K562 (cell line): ENCODE results near the gene TEKT2. TPM values are rescaled to one million over a fixed set of nuclear protein-coding genes. Genes with fewer than 3 reads are reported as not detected.

Source experiments
- DNMT1 ChIP-seq: fragments of 450-650 bp; IDR thresholded peaks from 2 replicates; pipeline ENCODE4 v1.6.1; 2016; ENCODE audit warnings: antibody characterized with exemption, mild to moderate bottlenecking
- JUN ChIP-seq, 2 experiments: sonication (generic) in 1 of 2; formaldehyde crosslinking in 1 of 2; IDR thresholded peaks; 2 replicates each; pipeline versions ENCODE4 v1.6.1 to v1.8.0; 2012 to 2022; ENCODE audit warnings: borderline replicate concordance in 2 of 2, mild to moderate bottlenecking in 2 of 2, improper control_type of control experiment in 1 of 2, low read depth in 1 of 2, low read length in 1 of 2, missing genetic modification reagents in 1 of 2
- TEAD1 ChIP-seq, 2 experiments: fragments of 450-650 bp in 1 of 2; sonication (generic) in 1 of 2; formaldehyde crosslinking; IDR thresholded peaks; 2 replicates each; pipeline versions ENCODE4 v1.4.0 to v1.8.0; 2020 to 2022; ENCODE audit warnings: mild to moderate bottlenecking in 2 of 2, missing genetic modification reagents in 1 of 2
- ZNF143 ChIP-seq: sonication (generic); formaldehyde crosslinking; IDR thresholded peaks from 2 replicates; pipeline ENCODE4 v1.9.0; 2022; ENCODE audit warnings: mild to moderate bottlenecking, missing genetic modification reagents
- ZSCAN29 ChIP-seq: fragments of 450-650 bp; IDR thresholded peaks from 2 replicates; pipeline ENCODE4 v1.6.1; 2017
- polyA plus RNA-seq, 8 experiments: library from polyadenylated mRNA; depleted of rRNA in 4 of 8; stranded (reverse) in 5 of 8; unstranded in 3 of 8; fragments of >200 nt; fragmentation: Nextera tagmentation in 2 of 8; fragmentation: Illumina TruSeq in 1 of 8; extraction: Ambion mirVana in 2 of 8; extraction: Trizol in 1 of 8; gene quantifications; 2 replicates each; pipeline versions ENCODE4 v1.2.1 to v1.2.3, GENCODE V29; 2011 to 2014; ENCODE audit warnings: inconsistent platforms in 1 of 8, missing spikeins in 1 of 8
- total RNA-seq, 7 experiments: library from RNA; depleted of rRNA in 6 of 7; stranded (reverse); fragments of >200 nt in 6 of 7; fragmentation: Illumina TruSeq in 2 of 7; extraction: Trizol in 2 of 7; gene quantifications; 2 replicates each; pipeline versions ENCODE4 v1.2.1 to v1.2.3, GENCODE V29; 2011 to 2021; ENCODE audit warnings: low replicate concordance in 1 of 7
- TF ChIP-seq, protein P1 (sequence below): sonication (generic); formaldehyde crosslinking; IDR thresholded peaks from 2 replicates; pipeline ENCODE4 v1.8.1; 2023; ENCODE audit warnings: mild to moderate bottlenecking, missing genetic modification reagents
- TF ChIP-seq, protein P2 (sequence below), 2 experiments: fragments of 450-650 bp in 1 of 2; sonication (generic) in 1 of 2; formaldehyde crosslinking in 1 of 2; IDR thresholded peaks; 2 replicates each; pipeline versions ENCODE4 v1.7.1 to v1.9.0; 2016 to 2022; ENCODE audit warnings: inconsistent platforms in 1 of 2, mild to moderate bottlenecking in 1 of 2, missing genetic modification reagents in 1 of 2
- TF ChIP-seq, protein P3 (sequence below), 2 experiments: IDR thresholded peaks; 2 replicates each; pipeline ENCODE4 v1.6.1; 2011; ENCODE audit warnings: borderline replicate concordance in 1 of 2, control low read depth in 1 of 2, low read depth in 1 of 2, low read length in 1 of 2, mild to moderate bottlenecking in 1 of 2, mixed read lengths in 1 of 2, moderate library complexity in 1 of 2; ENCODE audit not compliant: insufficient read depth in 1 of 2, insufficient read length in 1 of 2, poor library complexity in 1 of 2, severe bottlenecking in 1 of 2; ENCODE audit errors: extremely low read depth in 1 of 2

Gene TEKT2
- total and polyA plus RNA-seq, 9 of the 15 experiments (the other 6 are each of a cell fraction or from before 2014, with no cell fraction given) = 0.06 to 0.94 (median 0.30) TPM; not detected in 1

DNA sequence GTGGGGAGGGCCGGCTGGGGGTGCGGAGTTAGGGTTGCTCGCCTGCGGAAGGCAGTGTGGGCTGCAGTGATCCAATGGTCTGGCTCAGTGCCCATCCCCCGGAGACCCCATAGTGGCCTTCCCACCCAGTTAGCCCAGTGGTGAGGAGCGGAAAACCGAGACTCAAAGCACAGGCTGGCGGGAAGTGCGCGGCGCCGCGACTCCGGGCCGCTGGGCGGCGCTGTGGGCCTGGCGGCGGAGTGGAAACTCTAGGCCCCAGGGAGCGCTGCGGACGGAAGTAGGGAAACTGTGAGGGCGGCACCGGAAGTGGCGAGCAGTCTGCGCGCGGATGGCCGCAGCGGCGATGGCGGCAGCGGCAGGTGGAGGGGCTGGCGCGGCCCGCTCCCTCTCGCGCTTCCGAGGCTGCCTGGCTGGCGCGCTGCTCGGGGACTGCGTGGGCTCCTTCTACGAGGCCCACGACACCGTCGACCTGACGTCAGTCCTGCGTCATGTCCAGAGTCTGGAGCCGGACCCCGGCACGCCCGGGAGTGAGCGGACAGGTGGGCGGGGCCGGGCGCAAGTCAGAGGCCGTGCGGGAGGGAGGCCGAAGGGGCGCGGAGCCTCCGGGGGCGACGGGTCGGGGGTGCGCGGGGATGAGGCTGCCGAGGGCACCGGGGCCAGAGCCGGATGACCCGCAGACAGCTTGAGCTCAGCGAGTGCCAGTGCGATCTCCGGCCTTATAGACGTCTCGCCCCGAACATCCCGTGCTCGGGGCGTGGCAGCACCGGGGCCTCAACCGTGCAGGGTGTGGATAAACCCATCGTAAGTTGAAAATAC, 4.9 kb downstream of the TEKT2 start, which contains the start of gene ADPRS (continued):
- TF ChIP-seq, protein P1, sequence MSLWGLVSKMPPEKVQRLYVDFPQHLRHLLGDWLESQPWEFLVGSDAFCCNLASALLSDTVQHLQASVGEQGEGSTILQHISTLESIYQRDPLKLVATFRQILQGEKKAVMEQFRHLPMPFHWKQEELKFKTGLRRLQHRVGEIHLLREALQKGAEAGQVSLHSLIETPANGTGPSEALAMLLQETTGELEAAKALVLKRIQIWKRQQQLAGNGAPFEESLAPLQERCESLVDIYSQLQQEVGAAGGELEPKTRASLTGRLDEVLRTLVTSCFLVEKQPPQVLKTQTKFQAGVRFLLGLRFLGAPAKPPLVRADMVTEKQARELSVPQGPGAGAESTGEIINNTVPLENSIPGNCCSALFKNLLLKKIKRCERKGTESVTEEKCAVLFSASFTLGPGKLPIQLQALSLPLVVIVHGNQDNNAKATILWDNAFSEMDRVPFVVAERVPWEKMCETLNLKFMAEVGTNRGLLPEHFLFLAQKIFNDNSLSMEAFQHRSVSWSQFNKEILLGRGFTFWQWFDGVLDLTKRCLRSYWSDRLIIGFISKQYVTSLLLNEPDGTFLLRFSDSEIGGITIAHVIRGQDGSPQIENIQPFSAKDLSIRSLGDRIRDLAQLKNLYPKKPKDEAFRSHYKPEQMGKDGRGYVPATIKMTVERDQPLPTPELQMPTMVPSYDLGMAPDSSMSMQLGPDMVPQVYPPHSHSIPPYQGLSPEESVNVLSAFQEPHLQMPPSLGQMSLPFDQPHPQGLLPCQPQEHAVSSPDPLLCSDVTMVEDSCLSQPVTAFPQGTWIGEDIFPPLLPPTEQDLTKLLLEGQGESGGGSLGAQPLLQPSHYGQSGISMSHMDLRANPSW (CRISPR knock-in tag) = peak; percentile 96
- TF ChIP-seq, protein P2, sequence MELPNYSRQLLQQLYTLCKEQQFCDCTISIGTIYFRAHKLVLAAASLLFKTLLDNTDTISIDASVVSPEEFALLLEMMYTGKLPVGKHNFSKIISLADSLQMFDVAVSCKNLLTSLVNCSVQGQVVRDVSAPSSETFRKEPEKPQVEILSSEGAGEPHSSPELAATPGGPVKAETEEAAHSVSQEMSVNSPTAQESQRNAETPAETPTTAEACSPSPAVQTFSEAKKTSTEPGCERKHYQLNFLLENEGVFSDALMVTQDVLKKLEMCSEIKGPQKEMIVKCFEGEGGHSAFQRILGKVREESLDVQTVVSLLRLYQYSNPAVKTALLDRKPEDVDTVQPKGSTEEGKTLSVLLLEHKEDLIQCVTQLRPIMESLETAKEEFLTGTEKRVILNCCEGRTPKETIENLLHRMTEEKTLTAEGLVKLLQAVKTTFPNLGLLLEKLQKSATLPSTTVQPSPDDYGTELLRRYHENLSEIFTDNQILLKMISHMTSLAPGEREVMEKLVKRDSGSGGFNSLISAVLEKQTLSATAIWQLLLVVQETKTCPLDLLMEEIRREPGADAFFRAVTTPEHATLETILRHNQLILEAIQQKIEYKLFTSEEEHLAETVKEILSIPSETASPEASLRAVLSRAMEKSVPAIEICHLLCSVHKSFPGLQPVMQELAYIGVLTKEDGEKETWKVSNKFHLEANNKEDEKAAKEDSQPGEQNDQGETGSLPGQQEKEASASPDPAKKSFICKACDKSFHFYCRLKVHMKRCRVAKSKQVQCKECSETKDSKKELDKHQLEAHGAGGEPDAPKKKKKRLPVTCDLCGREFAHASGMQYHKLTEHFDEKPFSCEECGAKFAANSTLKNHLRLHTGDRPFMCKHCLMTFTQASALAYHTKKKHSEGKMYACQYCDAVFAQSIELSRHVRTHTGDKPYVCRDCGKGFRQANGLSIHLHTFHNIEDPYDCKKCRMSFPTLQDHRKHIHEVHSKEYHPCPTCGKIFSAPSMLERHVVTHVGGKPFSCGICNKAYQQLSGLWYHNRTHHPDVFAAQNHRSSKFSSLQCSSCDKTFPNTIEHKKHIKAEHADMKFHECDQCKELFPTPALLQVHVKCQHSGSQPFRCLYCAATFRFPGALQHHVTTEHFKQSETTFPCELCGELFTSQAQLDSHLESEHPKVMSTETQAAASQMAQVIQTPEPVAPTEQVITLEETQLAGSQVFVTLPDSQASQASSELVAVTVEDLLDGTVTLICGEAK (IDR thresholded peaks at IDR 0.05) = peak; percentile 99
- TF ChIP-seq, protein P2 (CRISPR knock-in tag; IDR thresholded peaks at IDR 0.05) = no peak
- TF ChIP-seq, protein P3, sequence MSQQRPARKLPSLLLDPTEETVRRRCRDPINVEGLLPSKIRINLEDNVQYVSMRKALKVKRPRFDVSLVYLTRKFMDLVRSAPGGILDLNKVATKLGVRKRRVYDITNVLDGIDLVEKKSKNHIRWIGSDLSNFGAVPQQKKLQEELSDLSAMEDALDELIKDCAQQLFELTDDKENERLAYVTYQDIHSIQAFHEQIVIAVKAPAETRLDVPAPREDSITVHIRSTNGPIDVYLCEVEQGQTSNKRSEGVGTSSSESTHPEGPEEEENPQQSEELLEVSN (IDR thresholded peaks at IDR 0.05; ENCODE audit: borderline replicate concordance in 1 of 2, extremely low read depth in 1 of 2, insufficient read depth in 1 of 2, insufficient read length in 1 of 2, low read depth in 1 of 2, low read length in 1 of 2, poor library complexity in 1 of 2, severe bottlenecking in 1 of 2) = peak; percentile 87 to 90
- TF ChIP-seq ZSCAN29 (peak; percentile 79; the same call in 1 of the 2 replicates), ZNF143 (peak; percentile 60), JUN (IDR thresholded peaks at IDR 0.05; ENCODE audit: borderline replicate concordance, low read depth, low read length) (peak; percentile 67; the same call in 1 of the 2 replicates), JUN (CRISPR knock-in tag; IDR thresholded peaks at IDR 0.05; ENCODE audit: borderline replicate concordance) (peak; percentile 91; the same call in 1 of the 2 replicates), DNMT1 (no peak), TEAD1 (CRISPR knock-in tag; IDR thresholded peaks at IDR 0.05) (peak; percentile 68 to 80)
